HG03025 (cell line): Measurements from ENCODE around the gene SRSF5.
A peak's percentile ranks its signal among the peaks of the same experiment; 100 is the strongest.
"Not testable (repeated sequence)": the region's sequence is repeated elsewhere in the genome, so short reads cannot be mapped to it uniquely, and the experiment has no call there.

Experiments used
- ATAC-seq: cut with Tn5 transposase; IDR thresholded peaks from one replicate; pipeline ENCODE4 v1.9.1; 2021; ENCODE audit warnings: mild to moderate bottlenecking, moderate library complexity; ENCODE audit not compliant: unreplicated experiment, low FRiP score

SRSF5 gene

DNA sequence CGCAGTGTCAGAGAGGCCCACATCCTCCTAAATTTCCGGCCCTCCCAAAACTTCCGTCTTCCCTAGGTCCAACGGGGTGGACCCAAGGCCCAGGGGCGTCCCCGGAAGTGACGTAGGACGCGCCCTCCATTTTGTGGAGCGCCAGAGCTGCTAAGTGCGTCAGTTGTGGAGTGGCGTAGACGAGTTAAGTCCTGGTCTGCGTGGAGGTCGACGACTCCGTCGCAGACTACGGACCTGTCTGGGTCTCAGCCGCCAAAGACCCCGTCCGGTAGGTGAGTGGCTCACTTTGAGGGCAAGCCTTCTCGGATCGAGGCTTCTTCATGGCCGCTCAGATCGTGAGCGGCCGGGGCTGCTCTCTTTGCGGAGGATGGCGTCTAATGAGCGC lies at the start of gene SRSF5:
SRSF5 (plus strand) TSS at position 159 of the 385 bp plus-strand sequence. CDS start 1,015 bp downstream, outside the sequence.
- ATAC-seq, result peak; percentile 89

DNA sequence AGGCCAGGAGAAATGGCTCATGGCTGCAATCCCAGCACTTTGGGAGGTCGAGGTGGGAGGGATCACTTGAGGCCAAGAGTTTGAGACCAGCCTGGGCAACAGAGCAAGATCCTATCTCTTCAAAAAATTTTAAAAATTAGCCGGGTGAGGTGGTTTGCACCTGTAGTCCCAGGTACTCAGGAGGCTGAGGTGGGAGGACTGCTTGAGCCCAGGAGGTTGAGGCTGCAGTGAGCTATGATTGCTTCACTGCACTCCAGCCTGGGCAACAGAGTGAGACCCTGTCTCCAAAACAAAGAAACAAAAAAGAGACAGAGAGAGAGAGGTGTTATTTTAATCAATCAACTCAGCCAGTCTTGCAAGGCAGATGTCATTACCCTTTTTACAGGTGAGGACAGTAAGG lies 48.3 kb upstream of the SRSF5 start:
- not testable (repeated sequence) for ATAC-seq

DNA sequence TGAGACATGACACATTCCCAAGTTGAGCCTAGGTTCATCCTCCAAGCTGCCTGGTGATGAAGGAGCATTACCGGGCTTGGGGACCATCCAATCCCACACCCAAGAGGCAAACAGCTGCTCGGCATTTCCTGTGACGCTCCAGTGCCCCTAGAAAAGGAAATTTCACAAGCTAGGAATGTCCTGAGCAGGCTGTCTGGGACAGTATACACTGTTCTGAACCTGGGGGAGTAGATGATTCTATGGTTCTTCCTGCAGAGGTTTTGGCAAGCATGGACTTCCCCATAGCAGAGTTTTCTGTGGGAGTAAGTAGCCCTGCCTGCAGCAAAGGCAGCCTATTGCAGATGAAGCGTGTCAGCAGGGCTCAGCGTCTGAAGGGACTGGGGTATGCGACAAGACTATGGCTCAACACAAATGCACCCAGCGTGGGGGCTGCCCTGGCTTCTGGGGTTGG lies 47.4 kb upstream of the SRSF5 start:
- no peak for ATAC-seq

DNA sequence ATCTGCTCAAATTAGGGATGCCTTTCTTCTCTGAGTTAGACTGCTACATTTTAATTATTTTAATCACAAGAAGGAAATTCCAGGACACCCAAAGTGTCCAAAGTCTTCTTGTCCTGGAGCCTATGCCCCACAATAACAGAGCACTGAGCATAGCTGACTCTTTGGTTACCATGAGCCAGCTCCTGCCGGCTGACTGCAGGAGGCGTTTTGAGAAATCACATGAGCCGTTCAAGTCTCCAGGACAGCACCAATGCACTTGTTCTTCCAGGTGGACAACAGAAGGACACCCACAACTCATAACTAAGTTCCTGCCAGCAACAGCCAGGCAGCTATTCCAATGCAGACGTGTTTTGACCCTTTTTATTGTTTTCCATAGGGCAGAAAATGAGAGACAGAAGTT lies 46.0 kb upstream of the SRSF5 start:
- no peak for ATAC-seq

DNA sequence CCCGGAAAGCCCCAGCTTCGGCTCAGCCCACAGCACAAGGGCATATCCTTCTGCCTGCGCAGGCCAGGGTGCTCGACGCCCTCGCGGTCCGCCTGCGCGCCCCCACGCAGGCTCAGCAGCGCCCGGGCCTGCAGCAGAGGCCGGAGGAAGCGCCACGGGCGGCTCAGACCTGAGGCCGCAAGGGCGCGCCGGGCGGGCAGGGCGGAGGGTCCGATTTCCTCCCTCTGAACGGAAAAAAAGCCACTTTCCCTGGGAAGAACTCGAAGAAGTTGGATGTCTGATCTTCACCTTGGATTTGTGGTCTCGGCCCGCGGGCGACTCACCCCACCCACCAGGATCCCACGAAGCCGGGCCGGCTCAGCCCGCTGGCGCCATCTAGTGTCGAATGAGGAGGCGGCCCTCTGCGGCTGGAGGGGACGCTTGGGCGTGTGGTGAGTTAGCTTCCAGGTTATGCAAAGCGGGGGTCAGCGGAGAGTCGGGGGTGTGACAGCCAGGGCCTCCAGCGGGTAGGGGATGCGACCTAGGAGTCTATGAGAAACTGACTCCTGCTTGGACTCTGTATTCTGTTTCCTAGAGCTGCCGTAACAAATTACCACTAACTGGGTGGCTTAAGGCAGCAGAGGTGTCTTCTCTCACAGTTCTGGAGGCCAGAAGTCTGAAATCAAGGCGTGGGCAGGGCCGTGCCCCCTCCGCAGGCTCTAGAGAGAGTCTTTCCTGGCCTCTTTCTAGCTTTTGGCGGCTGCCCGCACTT lies 40.0 kb upstream of the SRSF5 start:
- ATAC-seq, result peak; percentile 78

DNA sequence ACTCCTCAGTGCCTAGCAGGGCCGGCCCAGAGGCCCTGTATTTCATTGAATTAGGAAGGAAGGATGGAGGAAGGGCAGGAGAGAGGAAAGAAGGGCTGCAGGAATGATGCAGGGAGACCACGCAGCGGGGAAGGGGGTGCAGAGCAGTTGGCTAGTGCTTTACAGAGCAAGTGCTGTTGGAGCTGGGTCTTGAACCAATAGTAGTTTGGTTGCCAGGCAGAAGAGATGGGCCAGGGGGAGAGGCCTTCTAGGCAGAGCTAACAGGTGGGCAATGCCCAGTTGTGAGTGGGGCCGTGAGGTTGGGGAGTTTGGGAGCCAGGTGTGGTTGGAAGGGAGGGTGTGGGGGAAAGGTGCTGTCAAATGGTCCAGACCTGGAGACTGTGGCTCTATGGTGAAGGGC lies 39.1 kb upstream of the SRSF5 start:
- no peak for ATAC-seq

DNA sequence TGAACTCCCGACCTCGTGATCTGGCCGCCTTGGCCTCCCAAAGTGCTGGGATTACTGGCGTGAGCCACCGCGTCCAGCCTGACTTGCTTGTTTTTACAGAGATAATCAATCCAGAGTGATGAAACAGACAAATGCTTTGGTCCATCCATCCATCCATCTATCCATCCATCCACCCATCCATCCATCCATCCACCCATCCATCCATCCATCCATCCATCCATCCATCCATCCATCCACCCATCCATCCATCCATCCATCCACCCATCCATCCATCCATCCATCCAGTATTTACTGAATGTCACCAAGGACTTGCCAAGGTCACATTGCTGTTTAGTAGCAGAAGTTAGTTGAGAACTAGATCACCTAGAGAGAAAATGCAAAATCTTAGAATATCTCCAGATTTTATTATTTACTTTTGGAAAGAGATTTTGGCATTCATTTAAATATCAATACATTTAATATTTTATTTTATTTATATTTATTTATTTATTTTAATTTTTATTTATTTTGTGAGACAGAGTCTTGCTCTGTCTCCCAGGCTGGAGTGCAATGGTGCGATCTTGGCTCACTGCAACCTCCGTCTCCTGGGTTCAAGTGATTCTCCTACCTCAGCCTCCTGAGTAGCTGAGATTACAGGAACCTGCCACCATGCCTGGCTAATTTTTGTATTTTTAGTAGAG lies 34.9 kb upstream of the SRSF5 start:
- not testable (repeated sequence) for ATAC-seq

DNA sequence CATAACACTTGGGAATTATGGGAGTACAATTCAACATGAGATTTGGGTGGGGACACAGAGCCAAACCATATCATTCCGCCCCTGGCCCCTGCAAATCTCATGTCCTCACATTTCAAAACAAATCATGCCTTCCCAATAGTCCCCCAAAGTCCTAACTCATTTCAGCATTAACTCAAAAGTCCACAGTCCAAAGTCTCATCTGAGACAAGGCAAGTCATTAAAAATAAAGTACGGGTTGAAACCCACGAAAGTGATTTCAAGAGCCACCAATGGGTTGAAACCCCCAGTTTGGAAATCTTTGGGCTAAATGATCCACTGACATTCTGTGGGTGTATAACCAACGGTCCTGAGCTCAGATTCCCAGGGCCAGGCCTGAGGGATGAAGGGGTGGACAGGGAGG lies 30.5 kb upstream of the SRSF5 start:
- not testable (repeated sequence) for ATAC-seq

DNA sequence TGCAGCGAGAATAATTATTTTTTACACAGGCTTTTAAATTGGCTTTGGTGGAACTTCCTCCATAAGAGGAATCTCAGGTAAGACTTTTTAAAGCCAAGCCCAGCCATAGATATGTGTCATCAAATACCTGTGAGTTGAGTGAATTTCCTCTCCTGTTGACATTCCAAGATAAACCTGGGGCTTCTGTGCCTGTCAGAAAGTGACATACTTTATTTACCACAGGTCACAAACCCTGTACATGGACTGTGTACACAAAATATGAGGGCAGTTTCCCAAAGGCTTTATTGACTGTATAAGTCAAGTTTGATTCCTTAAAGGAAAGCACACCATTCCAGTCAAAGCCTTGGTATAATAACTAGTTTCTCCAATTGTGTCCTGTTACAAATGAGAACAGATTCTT lies 25.9 kb upstream of the SRSF5 start:
- ATAC-seq, result no peak

DNA sequence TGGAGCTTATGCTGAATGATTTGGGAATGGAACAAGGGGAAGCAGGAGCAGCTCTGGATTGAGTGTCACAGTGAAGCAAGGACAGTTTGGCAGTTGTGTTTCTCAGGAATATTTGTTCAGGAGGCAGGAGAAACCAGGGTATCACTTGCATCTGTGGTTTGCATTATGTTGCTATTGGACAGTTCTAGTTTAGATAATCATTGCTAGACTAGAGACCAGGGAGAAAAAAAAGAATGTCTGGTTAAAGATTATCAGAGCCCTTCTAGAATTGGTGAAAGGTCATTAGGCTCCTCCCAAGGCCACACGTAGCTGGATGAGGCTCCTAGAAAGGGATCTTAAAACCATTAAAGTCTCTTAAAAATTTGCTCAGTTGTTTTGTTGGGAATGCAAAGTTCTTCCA lies 17.0 kb upstream of the SRSF5 start:
- no peak for ATAC-seq

DNA sequence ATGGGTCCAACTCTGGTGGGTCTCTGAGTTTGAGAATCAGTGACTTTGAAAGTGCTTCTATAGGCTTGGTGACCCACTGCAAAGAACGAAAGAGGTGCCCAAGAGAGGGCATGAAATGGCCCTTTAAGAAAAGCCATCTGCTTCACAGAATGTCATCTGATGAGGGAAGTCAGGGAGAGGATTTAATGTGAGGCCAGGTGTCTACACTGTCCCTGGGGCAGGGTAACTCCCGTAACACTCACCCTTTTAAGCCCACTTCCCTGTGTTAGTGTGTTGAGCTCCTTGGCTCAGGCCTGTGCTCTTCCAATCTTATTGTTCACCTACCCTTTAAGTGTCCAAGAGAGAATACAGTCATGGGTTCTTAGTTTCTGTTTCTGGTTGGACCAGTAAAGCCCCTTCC lies 16.4 kb upstream of the SRSF5 start:
- ATAC-seq, result no peak

DNA sequence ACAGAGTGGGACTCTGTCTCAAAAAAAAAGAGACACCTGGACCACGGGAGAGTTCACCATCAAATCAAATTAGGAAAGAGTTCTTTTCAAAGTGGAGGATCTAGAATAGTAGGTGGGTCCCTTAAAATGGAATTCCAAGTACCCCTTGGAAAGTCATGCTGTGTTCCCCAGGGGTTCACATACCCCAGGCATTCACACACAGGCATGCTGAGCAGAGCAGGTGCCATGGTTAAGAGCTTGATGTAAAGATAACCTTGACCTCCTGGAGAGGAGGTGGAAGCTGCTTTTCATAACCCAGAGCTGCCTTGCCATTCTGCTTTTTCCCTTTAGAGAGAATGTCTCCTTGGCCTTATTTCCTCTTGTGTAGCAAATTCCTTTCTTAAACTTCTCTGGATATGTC lies 14.2 kb upstream of the SRSF5 start:
- no peak for ATAC-seq

DNA sequence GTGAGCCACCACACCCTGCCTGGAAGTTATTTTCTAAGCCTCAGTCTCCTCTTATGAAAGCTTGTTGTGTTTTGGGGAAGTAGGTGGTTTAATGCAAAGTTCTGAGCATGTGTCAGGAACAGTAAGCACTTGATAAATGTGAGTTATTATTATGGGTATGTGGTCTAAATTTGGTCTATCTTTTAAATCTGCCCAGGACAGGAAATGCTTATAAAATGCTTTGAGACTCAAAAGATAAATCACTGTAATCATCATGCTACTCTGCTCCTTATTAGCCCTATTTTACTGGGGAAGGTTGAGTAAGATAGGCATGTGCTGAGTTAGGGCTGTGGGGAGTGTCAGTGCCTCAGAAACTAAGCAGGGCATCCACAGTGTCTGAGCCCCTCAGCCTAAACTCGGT lies 13.1 kb upstream of the SRSF5 start:
- no peak for ATAC-seq

DNA sequence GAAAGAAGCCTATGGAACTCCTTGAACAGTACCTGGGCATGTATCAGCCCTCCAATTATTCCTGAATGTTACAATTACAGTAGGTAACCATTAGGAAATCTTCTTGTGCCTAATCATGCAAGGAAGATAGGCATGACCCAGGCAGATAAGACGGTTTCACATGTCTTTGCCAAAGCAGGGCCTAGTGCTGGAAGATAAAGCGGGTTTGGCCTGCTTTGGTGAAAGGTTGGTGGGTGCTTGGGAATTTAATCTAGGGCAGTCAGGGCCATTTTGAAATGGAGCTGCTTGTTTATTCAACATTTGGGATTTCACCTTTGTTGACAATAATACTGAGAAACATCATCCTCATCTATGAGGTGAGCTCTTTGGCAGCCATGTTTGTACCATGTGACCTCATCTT lies 12.5 kb upstream of the SRSF5 start:
- no peak for ATAC-seq

DNA sequence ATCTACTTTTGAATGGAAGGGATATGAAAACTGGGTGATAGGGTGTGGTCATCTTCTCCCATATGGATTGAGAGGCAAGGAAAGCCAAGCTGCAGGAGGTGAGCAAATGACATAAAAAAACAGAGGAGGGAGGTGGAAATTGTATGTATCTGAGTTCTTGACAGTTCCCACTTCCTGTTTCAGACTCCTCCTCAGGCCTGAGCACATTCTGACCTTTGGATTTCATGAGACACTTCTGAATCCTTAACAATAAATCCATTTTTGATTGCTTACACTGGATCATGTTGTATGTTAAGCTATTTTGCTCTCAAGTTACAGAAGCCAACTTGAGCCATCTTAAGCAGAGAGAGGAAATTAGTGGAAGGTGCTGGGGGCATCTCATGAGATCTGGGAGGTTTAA lies 11.6 kb upstream of the SRSF5 start:
- ATAC-seq, result no peak

DNA sequence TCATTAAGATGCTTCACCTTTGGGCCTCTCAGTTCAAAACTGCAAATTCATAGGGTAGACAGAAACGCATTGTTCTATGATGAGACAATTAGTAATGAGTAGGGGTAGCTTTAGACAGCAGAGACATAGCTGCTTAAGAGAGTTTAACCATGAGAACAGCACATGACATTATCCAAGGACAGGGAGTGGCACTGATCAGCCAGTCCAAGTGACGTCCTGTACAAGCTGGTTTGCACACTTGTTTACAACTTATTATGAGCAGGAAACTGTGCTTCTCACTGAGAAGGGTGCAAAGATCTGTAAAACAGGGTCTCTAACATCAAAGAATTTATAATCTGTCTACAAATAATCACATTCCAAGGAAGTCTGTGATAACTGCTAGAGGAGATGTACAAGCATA lies 11.2 kb upstream of the SRSF5 start:
- no peak for ATAC-seq

DNA sequence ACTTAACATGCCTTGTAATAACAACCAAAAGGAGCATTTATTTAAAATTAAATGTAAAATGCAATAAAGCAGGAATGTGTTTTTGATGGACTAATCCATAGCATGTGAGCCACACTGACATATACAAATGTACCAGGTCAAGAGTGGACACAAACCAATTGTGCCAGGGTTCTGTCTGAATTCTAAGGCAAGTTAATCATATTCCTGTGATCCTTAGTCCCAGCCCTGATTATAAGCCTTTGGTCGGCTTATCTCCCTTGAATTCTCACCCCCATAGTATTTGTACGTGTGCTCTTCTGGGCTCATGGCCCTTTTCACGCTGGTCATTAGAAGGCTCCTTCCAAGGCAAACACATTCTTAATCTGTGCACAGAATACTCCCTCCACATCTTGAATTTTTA lies 10.6 kb upstream of the SRSF5 start:
- no peak for ATAC-seq

DNA sequence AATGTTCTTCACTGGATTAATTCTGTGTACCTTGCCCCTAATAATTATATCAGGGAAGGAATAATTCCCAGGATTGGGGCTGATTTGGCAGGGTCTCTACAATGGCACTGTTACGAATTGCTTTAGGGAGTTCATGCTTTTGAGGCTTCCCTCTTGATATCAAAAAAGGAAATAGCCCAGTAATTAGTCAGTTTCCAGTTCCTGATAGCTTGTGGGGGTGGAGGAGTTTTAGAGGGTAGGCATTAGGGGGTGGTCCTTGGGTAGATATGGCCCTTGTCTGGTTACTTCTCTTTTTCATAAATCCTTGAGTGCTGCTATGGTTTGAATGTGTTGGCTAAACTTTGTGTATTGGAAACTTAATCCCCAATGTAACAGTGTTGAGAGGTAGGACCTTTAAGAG lies 6.1 kb upstream of the SRSF5 start:
- no peak for ATAC-seq

DNA sequence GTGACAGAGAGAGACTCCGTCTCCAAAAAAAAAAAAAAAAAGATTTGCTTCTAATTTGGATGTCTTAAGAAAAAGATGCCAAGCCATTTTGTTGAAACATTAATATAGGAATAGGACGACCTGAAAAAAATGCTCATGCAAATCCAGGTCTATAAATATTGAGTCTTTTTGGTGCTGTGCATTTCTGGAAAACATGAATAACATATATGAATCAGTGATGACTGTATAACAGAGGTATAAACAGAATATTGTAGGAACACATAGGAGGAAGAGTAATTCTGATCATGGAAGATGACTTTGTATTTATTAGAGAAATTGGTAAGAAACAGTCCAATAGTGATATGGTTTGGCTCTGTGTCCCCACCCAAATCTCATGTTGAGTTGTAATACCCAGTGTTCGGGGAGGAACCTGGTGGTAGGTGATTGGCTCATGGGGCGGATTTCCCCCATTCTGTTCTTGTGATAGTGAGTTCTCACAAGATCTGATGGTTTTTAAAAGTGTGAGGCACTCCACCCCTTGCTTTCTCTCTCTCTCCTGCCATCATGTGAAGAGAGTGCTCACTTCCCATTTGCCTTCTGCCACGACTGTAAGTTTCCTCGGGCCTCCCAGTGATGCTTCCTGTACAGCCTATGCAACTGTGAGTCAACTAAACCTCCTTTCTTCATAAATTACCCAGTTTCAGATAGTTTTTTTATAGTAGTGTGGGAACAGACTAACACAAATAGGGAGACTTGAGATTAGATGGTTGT lies 3.0 kb upstream of the SRSF5 start:
- no peak for ATAC-seq

DNA sequence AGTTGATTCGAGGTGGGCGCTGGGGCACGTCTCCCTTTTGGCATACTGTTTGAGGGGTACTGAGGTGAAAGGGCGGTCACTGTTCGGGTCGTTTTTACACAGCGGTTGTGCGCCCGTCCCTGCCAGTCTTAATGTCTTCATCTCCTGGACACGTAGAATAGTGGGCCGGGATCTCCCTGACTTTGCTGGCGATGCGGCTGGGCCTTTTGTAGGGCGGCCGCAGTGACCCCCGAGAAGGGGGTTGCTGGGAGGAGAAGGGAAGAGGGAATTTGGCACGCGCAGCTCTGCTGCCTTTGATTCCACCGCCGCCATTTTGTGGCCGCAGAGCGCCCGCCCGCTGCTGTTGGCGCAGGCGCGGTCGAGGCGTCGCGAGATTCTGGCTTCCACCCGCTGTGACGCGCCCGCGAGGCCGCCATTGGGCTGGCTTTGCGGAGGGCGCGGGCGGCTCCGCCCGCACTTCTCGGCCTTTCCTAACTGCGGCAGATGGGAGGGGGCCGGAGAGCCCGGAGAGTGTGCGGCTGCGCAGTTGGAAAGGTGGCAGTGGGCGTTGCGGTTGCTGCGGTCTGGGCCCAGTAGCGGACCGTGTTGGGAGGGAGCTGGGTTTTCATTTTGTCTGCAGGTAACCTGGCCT lies 542 bp downstream of the SRSF5 start:
- ATAC-seq, result peak; percentile 70

DNA sequence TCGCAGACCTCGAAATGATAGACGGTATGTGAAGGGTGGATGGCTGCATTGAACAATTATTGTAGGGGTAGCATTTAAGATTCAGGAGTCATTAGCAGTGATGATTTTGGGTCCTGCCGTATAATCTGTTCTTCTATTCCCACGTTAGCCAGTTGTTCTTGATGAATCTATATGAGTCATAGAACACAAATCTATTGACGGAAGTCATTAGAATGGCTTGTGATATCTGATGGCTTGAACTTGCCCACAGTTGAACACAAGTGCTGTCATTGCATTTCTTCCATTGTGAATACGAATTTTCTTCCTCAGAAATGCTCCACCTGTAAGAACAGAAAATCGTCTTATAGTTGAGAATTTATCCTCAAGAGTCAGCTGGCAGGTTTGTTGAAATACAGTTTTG lies 1.9 kb downstream of the SRSF5 start:
- no peak for ATAC-seq
